ENCODE data around the gene CEP20.
"Not testable (repeated sequence)": the region's sequence is repeated elsewhere in the genome, so short reads cannot be mapped to it uniquely, and the experiment has no call there.

CEP20 gene

GRCh38 chr16:15888072-15888976, at the start of gene CEP20:
Gene CEP20 (minus strand): TSS chr16:15888603. CDS start chr16:15888585, 18 bp downstream.
- peak; percentile 98 to 99 (median 98) for DNase-seq

- DNase-seq: not testable (repeated sequence)
Measured at GRCh38 chr16:15936809-15937208, 48.4 kb upstream of the CEP20 start.

- no peak for DNase-seq
Measured at GRCh38 chr16:15934991-15935390, 46.6 kb upstream of the CEP20 start.

- DNase-seq: no peak
Measured at GRCh38 chr16:15933781-15934180, 45.4 kb upstream of the CEP20 start.

GRCh38 chr16:15932939-15933338, 44.5 kb upstream of the CEP20 start:
- DNase-seq: no peak

GRCh38 chr16:15928261-15929104, 40.1 kb upstream of the CEP20 start:
- DNase-seq: no peak

GRCh38 chr16:15925631-15926030, 37.2 kb upstream of the CEP20 start:
- no peak for DNase-seq

GRCh38 chr16:15924996-15925395, 36.6 kb upstream of the CEP20 start:
- DNase-seq: no peak

GRCh38 chr16:15919331-15919730, 30.9 kb upstream of the CEP20 start:
- no peak for DNase-seq

GRCh38 chr16:15918314-15918713, 29.9 kb upstream of the CEP20 start:
- DNase-seq: not testable (repeated sequence)

- DNase-seq: no peak
Measured at GRCh38 chr16:15916323-15916722, 27.9 kb upstream of the CEP20 start.

- no peak for DNase-seq
Measured at GRCh38 chr16:15915555-15916081, 27.2 kb upstream of the CEP20 start.

GRCh38 chr16:15913046-15913698, 24.8 kb upstream of the CEP20 start:
- no peak for DNase-seq

GRCh38 chr16:15911198-15911597, 22.8 kb upstream of the CEP20 start:
- DNase-seq: no peak

- DNase-seq: no peak
Measured at GRCh38 chr16:15907863-15908478, 19.6 kb upstream of the CEP20 start.

- DNase-seq: no peak
Measured at GRCh38 chr16:15906439-15906838, 18.0 kb upstream of the CEP20 start.

GRCh38 chr16:15903960-15904359, 15.6 kb upstream of the CEP20 start:
- DNase-seq: no peak

GRCh38 chr16:15900901-15901500, 12.6 kb upstream of the CEP20 start:
- no peak for DNase-seq

GRCh38 chr16:15900357-15900756, 12.0 kb upstream of the CEP20 start:
- DNase-seq: no peak

GRCh38 chr16:15899538-15900100, 11.2 kb upstream of the CEP20 start:
- DNase-seq: no peak

- no peak for DNase-seq
Measured at GRCh38 chr16:15898654-15899053, 10.3 kb upstream of the CEP20 start.

- DNase-seq: no peak
Measured at GRCh38 chr16:15897834-15898254, 9.4 kb upstream of the CEP20 start.

Data from stimulated activated naive CD4-positive, alpha-beta T cell (primary cell).